Neural cell (in vitro differentiated cells): ENCODE measurements around the gene CARD19. TPM values are rescaled to one million over a fixed set of nuclear protein-coding genes. Genes with fewer than 3 reads are reported as not detected.

ENCODE experiments used
- H2AFZ ChIP-seq: fragments of 200-600, 300-800 bp; sonication (generic), shearing (Covaris generic); 2 replicates; pipeline ENCODE4 v1.6.0; 2014; ENCODE audit warnings: low read depth, mild to moderate bottlenecking, antibody characterized with exemption, low read length, moderate library complexity
- H3F3A ChIP-seq: fragments of 200-600 bp; shearing (Covaris generic); 2 replicates; pipeline ENCODE4 v1.6.1; 2016; ENCODE audit warnings: mild to moderate bottlenecking, moderate library complexity, mixed read lengths, antibody characterized with exemption, low read length; ENCODE audit not compliant: insufficient read depth, poor library complexity, severe bottlenecking
- H3K27ac ChIP-seq: fragments of 200-600, 300-800 bp; sonication (generic), shearing (Covaris generic); 2 replicates; pipeline ENCODE4 v1.5.1; 2014; ENCODE audit warnings: mild to moderate bottlenecking, low read length, moderate library complexity
- H3K27me3 ChIP-seq: fragments of 300-800, 200-600 bp; sonication (generic), shearing (Covaris generic); 2 replicates; pipeline ENCODE4 v1.6.0; 2014; ENCODE audit warnings: mild to moderate bottlenecking, low read depth, low read length, moderate library complexity; ENCODE audit not compliant: insufficient read depth
- H3K36me3 ChIP-seq: fragments of 300-800, 200-600 bp; sonication (generic), shearing (Covaris generic); 2 replicates; pipeline ENCODE4 v1.5.1; 2014; ENCODE audit warnings: mild to moderate bottlenecking, antibody characterized with exemption, low read length, moderate library complexity; ENCODE audit not compliant: insufficient read depth
- H3K4me2 ChIP-seq: fragments of 300-800, 200-600 bp; sonication (generic), shearing (Covaris generic); 2 replicates; pipeline ENCODE4 v1.6.0; 2014; ENCODE audit warnings: mild to moderate bottlenecking, low read length
- H3K4me3 ChIP-seq: fragments of 300-800, 200-600 bp; sonication (generic), shearing (Covaris generic); 2 replicates; pipeline ENCODE4 v1.5.1; 2014; ENCODE audit warnings: mild to moderate bottlenecking, low read length, moderate library complexity
- H3K79me2 ChIP-seq: fragments of 200-600 bp; shearing (Covaris generic); replicated peaks from 2 replicates; pipeline ENCODE4 v1.6.0; 2014; ENCODE audit warnings: mild to moderate bottlenecking, low read length, moderate library complexity; ENCODE audit not compliant: insufficient read depth
- H3K9ac ChIP-seq: fragments of 300-800, 200-600 bp; sonication (generic), shearing (Covaris generic); 2 replicates; pipeline ENCODE4 v1.6.1; 2016; ENCODE audit warnings: mild to moderate bottlenecking, low read length, mixed read lengths
- H3K9me2 ChIP-seq: fragments of 200-600 bp; shearing (Covaris generic); 2 replicates; pipeline ENCODE4 v1.6.1; 2016; ENCODE audit warnings: mild to moderate bottlenecking, low read length, mixed read lengths; ENCODE audit not compliant: insufficient read depth
- H3K9me3 ChIP-seq: fragments of 200-600, 300-800 bp; sonication (generic), shearing (Covaris generic); 2 replicates; pipeline ENCODE4 v1.6.1; 2016; ENCODE audit warnings: mild to moderate bottlenecking, mixed run types, low read length, moderate library complexity, mixed read lengths
- H4K20me1 ChIP-seq: fragments of 200-600 bp; shearing (Covaris generic); 2 replicates; pipeline ENCODE4 v1.6.1; 2016; ENCODE audit warnings: mild to moderate bottlenecking, mixed run types; ENCODE audit not compliant: insufficient read depth
- EZH2 ChIP-seq: fragments of 200-600, 300-800 bp; shearing (Covaris generic), sonication (generic); IDR thresholded peaks from 2 replicates; pipeline ENCODE4 v1.6.1; 2014; ENCODE audit warnings: antibody characterized with exemption, low read length, borderline replicate concordance, mild to moderate bottlenecking; ENCODE audit not compliant: insufficient read depth, poor library complexity, severe bottlenecking
- MXI1 ChIP-seq: fragments of 450-650 bp; conservative IDR thresholded peaks from 2 replicates; pipeline ENCODE4 v1.6.1; 2014; ENCODE audit warnings: antibody characterized with exemption, mild to moderate bottlenecking; ENCODE audit not compliant: poor library complexity, severe bottlenecking
- POLR2AphosphoS5 ChIP-seq: IDR thresholded peaks from 2 replicates; pipeline ENCODE4 v1.6.1; 2012
- RAD21 ChIP-seq: fragments of 450-650 bp; conservative IDR thresholded peaks from 2 replicates; pipeline ENCODE4 v1.6.1; 2014; ENCODE audit warnings: antibody characterized with exemption, mild to moderate bottlenecking, moderate library complexity
- SMC3 ChIP-seq: fragments of 450-650 bp; conservative IDR thresholded peaks from 2 replicates; pipeline ENCODE4 v1.6.1; 2014; ENCODE audit warnings: antibody characterized with exemption, mild to moderate bottlenecking, moderate library complexity; ENCODE audit not compliant: poor library complexity
- TAF1 ChIP-seq: IDR thresholded peaks from 2 replicates; pipeline ENCODE4 v1.6.1; 2012; ENCODE audit warnings: low read depth
- polyA plus RNA-seq: library from polyadenylated mRNA; depleted of rRNA; stranded (reverse); fragments of >200 nt; gene quantifications from 2 replicates; pipeline ENCODE4 v1.2.3, GENCODE V29; 2014
- TF ChIP-seq, protein P1 (sequence below): IDR thresholded peaks from 2 replicates; pipeline ENCODE4 v1.6.1; 2012; ENCODE audit warnings: borderline replicate concordance
- TF ChIP-seq, protein P2 (sequence below): fragments of 450-650 bp; IDR thresholded peaks from 2 replicates; pipeline ENCODE4 v1.5.1; 2014; ENCODE audit warnings: antibody characterized with exemption, mild to moderate bottlenecking, moderate library complexity; ENCODE audit not compliant: poor library complexity, severe bottlenecking

The CARD19 gene
- polyA plus RNA-seq, 1 donor from 2014 or later: 66.7 TPM

DNA sequence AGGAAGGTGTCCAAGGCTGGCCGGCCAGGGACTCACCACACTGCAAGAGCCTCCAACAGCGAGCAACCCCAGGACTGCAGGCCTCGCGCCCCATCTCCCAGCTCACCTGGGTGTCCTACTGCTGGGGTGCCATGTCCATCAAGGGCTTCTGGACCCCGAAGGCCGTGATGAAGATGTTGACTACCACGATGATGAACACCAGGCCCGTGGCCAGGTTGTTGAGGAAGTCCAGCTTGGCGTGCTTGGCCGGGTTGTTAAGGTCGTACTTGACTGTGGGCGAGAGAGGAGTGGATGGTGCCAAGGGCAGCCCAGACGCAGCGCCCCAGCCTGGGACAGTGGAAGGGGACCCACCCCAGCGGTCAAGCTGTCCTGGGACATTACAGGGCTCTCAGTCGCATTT, 28.8 kb downstream of the CARD19 start:
- Histone ChIP-seq H3K36me3 (no peaks in the 10 kb centered on the region), H3K79me2 (no peaks in the 10 kb centered on the region), H3K4me3 (no peak overlapping the region)

DNA sequence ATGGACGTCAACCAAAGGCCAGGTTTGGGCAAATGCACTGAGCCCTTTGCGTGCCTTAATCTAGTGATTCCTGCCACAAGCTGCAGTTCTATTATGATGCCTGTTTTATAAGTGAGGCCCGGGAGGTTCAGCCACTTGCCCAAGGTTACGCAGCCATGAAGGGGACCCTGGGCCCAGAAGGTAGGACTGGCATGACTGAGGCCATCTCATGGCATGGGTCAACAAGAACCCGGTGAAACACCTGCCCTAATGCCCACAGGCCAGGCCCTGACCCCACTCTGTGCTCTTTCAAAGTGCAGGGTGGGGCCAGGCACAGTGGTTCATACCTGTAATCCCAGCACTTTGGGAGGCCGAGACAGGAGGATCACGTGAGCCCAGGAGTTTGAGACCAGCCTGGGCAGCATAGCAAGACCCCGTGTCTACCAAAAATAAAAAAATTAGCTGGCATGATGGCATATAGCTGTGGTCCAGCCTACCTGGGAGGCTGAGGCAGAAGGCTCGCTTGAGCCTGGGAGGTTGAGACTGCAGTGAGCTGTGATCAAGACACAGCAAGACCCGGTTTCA, 29.4 kb downstream of the CARD19 start:
- no peaks in the 10 kb centered on the region for H3K36me3 ChIP-seq
- H3K9ac ChIP-seq: no peak overlapping the region

More for the DNA sequence above, 28.8 kb downstream of the CARD19 start:
- no peaks in the 10 kb centered on the region for H3K27me3 ChIP-seq
- no peaks in the 10 kb centered on the region for H3K9me3 ChIP-seq
- no peaks in the 10 kb centered on the region for H4K20me1 ChIP-seq
- H3K27ac ChIP-seq: no peak overlapping the region
- no peak overlapping the region for H3K4me2 ChIP-seq
- H3F3A ChIP-seq: no peaks in the 10 kb centered on the region
- no peak overlapping the region for H2AFZ ChIP-seq
- no peak overlapping the region for H3K9ac ChIP-seq
- H3K9me2 ChIP-seq: no peaks in the 10 kb centered on the region
- TF ChIP-seq POLR2AphosphoS5 (no peak), SMC3 (no peak), TAF1 (no peak), RAD21 (no peak), EZH2 (no peak), MXI1 (no peak)
- TF ChIP-seq, protein P1, sequence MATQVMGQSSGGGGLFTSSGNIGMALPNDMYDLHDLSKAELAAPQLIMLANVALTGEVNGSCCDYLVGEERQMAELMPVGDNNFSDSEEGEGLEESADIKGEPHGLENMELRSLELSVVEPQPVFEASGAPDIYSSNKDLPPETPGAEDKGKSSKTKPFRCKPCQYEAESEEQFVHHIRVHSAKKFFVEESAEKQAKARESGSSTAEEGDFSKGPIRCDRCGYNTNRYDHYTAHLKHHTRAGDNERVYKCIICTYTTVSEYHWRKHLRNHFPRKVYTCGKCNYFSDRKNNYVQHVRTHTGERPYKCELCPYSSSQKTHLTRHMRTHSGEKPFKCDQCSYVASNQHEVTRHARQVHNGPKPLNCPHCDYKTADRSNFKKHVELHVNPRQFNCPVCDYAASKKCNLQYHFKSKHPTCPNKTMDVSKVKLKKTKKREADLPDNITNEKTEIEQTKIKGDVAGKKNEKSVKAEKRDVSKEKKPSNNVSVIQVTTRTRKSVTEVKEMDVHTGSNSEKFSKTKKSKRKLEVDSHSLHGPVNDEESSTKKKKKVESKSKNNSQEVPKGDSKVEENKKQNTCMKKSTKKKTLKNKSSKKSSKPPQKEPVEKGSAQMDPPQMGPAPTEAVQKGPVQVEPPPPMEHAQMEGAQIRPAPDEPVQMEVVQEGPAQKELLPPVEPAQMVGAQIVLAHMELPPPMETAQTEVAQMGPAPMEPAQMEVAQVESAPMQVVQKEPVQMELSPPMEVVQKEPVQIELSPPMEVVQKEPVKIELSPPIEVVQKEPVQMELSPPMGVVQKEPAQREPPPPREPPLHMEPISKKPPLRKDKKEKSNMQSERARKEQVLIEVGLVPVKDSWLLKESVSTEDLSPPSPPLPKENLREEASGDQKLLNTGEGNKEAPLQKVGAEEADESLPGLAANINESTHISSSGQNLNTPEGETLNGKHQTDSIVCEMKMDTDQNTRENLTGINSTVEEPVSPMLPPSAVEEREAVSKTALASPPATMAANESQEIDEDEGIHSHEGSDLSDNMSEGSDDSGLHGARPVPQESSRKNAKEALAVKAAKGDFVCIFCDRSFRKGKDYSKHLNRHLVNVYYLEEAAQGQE: no peak
- TF ChIP-seq, protein P2, sequence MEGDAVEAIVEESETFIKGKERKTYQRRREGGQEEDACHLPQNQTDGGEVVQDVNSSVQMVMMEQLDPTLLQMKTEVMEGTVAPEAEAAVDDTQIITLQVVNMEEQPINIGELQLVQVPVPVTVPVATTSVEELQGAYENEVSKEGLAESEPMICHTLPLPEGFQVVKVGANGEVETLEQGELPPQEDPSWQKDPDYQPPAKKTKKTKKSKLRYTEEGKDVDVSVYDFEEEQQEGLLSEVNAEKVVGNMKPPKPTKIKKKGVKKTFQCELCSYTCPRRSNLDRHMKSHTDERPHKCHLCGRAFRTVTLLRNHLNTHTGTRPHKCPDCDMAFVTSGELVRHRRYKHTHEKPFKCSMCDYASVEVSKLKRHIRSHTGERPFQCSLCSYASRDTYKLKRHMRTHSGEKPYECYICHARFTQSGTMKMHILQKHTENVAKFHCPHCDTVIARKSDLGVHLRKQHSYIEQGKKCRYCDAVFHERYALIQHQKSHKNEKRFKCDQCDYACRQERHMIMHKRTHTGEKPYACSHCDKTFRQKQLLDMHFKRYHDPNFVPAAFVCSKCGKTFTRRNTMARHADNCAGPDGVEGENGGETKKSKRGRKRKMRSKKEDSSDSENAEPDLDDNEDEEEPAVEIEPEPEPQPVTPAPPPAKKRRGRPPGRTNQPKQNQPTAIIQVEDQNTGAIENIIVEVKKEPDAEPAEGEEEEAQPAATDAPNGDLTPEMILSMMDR: no peak

More for the DNA sequence above, 29.4 kb downstream of the CARD19 start:
- Histone ChIP-seq H3K27me3 (no peaks in the 10 kb centered on the region), H3K27ac (no peak overlapping the region), H4K20me1 (no peaks in the 10 kb centered on the region), H2AFZ (no peak overlapping the region), H3K4me3 (no peak overlapping the region), H3K9me3 (no peaks in the 10 kb centered on the region), H3K9me2 (no peaks in the 10 kb centered on the region), H3F3A (no peaks in the 10 kb centered on the region), H3K79me2 (no peaks in the 10 kb centered on the region), H3K4me2 (no peak overlapping the region)
- TF ChIP-seq, protein P1: no peak
